NB4 (cell line): ENCODE data around the gene FANCC.

Source experiments
- DNase-seq: peaks from one replicate; pipeline ENCODE4 v3.0.0; 2010; ENCODE audit warnings: low read depth
- H3K4me3 ChIP-seq: one replicate; pipeline ENCODE4 v1.5.1; 2011; ENCODE audit warnings: mild to moderate bottlenecking, low read depth, low read length, moderate library complexity
- MYC ChIP-seq: IDR thresholded peaks from 2 replicates; pipeline ENCODE4 v1.6.1; 2011; ENCODE audit warnings: low read depth, low read length
- POLR2A ChIP-seq: IDR thresholded peaks from 2 replicates; pipeline ENCODE4 v1.6.1; 2011; ENCODE audit warnings: mild to moderate bottlenecking; ENCODE audit not compliant: insufficient read length; ENCODE audit errors: extremely low read depth
- TF ChIP-seq, protein P1 (sequence below): IDR thresholded peaks from 2 replicates; pipeline ENCODE4 v1.6.1; 2011; ENCODE audit warnings: low read depth, low read length
- TF ChIP-seq, protein P2 (sequence below): IDR thresholded peaks from one replicate; pipeline ENCODE4 v1.5.1; 2012; ENCODE audit warnings: low read depth, low read length

The FANCC gene

DNA sequence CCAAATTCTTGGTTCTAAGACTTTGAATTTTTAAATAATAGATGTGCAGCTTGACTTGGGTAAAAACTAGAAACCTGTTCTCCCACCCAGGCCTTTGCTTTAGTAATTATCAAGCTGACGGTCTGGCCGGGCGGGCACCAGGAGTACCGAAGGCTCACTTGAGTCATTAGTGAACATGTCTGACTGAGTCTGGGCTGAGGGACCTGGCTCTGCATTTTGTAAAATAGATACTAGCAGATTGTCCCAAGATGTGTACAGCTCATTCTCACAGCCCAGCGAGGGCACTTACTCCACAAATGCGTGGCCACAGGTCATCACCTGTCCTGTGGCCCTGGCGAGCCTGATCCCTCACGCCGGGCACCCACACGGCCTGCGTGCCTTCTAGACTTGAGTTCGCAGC, 216.2 kb downstream of the FANCC start:
- H3K4me3 ChIP-seq: no peak overlapping the region
- TF ChIP-seq, protein P1, sequence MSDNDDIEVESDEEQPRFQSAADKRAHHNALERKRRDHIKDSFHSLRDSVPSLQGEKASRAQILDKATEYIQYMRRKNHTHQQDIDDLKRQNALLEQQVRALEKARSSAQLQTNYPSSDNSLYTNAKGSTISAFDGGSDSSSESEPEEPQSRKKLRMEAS: no peak
- no peak for TF ChIP-seq POLR2A
- no peak for TF ChIP-seq MYC
- TF ChIP-seq, protein P2, sequence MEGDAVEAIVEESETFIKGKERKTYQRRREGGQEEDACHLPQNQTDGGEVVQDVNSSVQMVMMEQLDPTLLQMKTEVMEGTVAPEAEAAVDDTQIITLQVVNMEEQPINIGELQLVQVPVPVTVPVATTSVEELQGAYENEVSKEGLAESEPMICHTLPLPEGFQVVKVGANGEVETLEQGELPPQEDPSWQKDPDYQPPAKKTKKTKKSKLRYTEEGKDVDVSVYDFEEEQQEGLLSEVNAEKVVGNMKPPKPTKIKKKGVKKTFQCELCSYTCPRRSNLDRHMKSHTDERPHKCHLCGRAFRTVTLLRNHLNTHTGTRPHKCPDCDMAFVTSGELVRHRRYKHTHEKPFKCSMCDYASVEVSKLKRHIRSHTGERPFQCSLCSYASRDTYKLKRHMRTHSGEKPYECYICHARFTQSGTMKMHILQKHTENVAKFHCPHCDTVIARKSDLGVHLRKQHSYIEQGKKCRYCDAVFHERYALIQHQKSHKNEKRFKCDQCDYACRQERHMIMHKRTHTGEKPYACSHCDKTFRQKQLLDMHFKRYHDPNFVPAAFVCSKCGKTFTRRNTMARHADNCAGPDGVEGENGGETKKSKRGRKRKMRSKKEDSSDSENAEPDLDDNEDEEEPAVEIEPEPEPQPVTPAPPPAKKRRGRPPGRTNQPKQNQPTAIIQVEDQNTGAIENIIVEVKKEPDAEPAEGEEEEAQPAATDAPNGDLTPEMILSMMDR: no peak
- no peak for DNase-seq

DNA sequence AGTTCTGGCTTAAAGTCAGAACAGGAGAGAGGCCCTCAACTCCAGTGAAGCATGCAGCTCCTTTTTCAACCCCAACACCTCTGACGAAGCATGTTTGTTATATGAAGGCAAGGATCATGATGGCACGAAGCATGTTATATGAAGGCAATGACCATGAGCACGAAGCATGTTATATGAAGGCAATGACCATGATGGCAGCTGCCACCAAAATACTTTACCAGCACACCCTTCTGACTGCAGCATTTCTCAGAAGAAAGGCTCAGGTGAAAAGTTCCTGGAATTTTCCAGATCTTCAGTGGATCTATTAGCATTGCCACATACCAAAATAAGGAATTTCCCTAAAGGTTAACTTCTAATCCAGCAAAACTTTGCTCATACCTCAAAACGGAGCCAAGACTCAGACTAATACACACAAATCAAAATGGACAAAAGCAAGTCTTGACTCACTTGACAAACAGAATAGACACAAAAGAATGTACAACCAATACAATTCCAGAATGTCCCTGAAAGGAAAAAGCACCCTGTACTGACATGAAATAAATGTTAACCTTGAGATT, 217.4 kb downstream of the FANCC start:
- no peak overlapping the region for H3K4me3 ChIP-seq
- TF ChIP-seq, protein P1: no peak
- TF ChIP-seq, protein P2: no peak
- TF ChIP-seq MYC: no peak
- no peak for TF ChIP-seq POLR2A
- DNase-seq: no peak

DNA sequence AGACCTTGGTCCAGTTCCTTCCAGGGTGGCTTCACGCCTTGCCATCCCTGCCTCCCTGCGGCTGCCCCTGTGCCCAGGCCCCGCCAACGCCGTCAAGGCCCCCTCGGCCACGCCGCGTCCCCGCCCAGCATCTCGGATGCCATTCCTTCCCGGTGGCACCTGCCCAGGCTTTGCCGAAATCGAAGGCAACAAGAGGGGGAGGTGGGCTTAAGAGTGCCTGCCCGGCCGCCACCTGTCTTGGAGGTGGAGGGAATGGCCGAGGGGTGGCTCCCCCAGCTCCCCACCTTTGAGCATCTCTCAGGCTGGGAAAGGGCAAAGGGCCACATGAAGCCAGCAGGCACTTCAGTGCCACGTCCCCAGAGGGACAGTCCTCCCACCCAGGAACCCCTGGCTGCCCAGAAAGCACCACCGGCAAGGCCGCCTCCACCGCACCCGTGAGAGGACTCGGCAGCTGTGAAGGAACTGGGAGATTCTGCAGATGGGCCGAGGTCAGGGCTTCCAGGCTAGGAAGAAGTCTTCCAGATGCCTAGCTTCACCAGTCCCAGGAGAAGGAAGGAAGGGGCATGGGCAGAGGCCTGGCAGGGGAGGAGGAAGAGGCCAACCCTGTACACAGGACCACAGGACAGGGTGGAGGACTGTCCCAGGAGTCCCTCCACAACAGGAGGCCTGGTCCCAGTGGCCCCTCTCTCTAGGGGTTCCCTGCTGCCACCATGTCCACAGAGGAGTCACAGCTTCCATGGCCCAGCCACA, 218.0 kb downstream of the FANCC start:
- H3K4me3 ChIP-seq: no peak overlapping the region
- DNase-seq: no peak
- TF ChIP-seq POLR2A: no peak
- TF ChIP-seq, protein P1: no peak
- TF ChIP-seq MYC: no peak
- TF ChIP-seq, protein P2: no peak

DNA sequence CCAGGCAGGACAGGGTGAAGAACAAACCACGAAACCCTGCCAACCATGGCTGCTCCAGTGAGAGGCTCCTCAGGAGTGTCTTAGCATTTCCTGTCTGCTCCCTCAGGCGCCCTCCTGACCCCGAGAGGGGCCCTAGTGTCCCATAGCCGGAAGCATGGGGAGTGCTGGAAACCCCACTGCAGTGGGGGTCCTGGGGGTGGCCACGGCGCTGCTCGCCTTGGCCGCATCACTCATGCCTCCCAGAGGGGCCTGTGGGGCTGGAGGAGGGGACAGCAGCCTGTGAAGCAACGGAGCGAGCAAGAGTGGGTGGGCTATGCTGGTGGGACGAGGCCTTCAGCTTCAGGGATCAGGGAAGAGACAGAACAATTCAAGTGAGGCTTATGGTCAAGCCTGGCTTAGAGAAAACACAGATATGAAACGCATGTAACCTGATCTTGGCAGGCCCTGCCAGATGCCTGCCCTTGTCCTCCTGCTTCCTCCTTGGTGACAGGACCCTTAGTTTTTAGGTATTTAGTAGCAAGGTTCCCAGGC, 219.1 kb downstream of the FANCC start:
- DNase-seq: no peak
- no peak overlapping the region for H3K4me3 ChIP-seq
- TF ChIP-seq, protein P2: no peak
- TF ChIP-seq, protein P1: no peak
- TF ChIP-seq MYC (no peak), POLR2A (no peak)

DNA sequence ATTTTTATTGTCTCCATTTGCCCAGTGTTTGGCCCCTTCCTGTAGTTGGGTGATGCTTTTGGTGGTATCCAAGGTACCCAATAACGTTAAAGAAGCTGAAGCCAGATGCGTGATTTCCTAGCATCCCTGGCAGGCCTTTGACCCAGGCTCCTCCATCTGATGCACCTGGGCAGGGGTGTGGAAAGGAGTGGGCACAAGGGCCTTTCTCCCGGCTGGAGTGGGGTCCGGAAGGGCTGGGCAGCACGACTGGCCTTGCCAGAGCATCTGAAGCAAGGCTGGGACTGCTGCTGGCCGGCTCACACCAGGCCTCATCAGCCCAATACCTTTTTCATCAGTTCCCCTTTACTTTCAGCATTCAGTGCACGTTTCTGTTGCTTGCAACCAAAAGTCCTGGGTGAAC, 220.2 kb downstream of the FANCC start:
- no peak for TF ChIP-seq MYC
- TF ChIP-seq POLR2A: no peak
- TF ChIP-seq, protein P2: no peak
- no peak for DNase-seq
- no peak overlapping the region for H3K4me3 ChIP-seq
